DOHH2 (cell line): ENCODE data around the gene DPEP3.

Experiments
- EZH2phosphoT487 ChIP-seq: fragments of 200-600 bp; sonication (generic); IDR thresholded peaks from 2 replicates; pipeline ENCODE4 v1.6.1; 2017; ENCODE audit warnings: borderline replicate concordance, mild to moderate bottlenecking, antibody characterized with exemption, low read length, moderate library complexity, mixed read lengths
- TF ChIP-seq, protein P1 (sequence below): fragments of 200-600 bp; sonication (generic); IDR thresholded peaks from one replicate; pipeline ENCODE4 v1.5.1; 2014; ENCODE audit warnings: antibody characterized with exemption, mild to moderate bottlenecking, low read depth, low read length; ENCODE audit not compliant: poor library complexity, severe bottlenecking

DNA sequence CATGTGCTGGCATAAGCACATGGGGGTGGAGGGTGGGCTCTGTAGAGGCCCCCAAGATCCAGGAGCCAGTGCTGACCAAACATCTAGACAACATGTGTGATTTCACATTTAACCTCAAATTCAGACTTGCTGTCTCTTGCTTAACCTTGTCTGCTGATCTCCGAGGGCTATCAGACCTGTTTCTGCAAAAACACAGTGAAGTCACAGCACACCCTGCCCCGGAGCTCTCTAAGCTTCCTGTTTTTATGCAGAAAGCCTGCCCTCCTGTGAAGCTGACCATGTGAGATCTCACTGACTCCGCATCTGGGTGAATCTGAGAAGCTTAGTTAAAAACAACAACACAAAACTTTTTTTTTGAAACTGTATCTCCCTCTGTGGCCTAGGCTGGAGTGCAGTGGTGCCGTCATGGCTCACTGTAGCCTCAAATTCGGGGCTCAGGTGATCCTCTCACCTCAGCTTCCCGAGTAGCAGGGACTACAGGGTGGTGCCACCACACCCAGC is 25.5 kb upstream of the DPEP3 start:
- TF ChIP-seq, protein P1, sequence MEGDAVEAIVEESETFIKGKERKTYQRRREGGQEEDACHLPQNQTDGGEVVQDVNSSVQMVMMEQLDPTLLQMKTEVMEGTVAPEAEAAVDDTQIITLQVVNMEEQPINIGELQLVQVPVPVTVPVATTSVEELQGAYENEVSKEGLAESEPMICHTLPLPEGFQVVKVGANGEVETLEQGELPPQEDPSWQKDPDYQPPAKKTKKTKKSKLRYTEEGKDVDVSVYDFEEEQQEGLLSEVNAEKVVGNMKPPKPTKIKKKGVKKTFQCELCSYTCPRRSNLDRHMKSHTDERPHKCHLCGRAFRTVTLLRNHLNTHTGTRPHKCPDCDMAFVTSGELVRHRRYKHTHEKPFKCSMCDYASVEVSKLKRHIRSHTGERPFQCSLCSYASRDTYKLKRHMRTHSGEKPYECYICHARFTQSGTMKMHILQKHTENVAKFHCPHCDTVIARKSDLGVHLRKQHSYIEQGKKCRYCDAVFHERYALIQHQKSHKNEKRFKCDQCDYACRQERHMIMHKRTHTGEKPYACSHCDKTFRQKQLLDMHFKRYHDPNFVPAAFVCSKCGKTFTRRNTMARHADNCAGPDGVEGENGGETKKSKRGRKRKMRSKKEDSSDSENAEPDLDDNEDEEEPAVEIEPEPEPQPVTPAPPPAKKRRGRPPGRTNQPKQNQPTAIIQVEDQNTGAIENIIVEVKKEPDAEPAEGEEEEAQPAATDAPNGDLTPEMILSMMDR: no peak
- TF ChIP-seq EZH2phosphoT487: no peak
